OCI-LY7 (cell line): ENCODE results near the gene IL12RB2. TPM values are rescaled to one million over a fixed set of nuclear protein-coding genes. Genes with fewer than 3 reads are reported as not detected.

ENCODE experiments used
- BruUV-seq: library from RNA; stranded (reverse); fragments of 400-500 nt; replicated peaks from 2 replicates; lab custom pipeline; 2021; lab: Mats Ljungman, UMichigan
- CTCF ChIA-PET: fragments of 300-600 bp; sonication (Branson Sonifier 250); formaldehyde crosslinking; loops from one replicate; lab custom pipeline; 2022; ENCODE audit warnings: antibody characterized with exemption; ENCODE audit not compliant: unreplicated experiment; lab: Charles Lee
- POLR2A ChIA-PET: fragments of 300-600 bp; sonication (Branson Sonifier 250); formaldehyde crosslinking; loops from one replicate; lab custom pipeline; 2022; ENCODE audit warnings: antibody characterized with exemption; lab: Charles Lee
- DNase-seq: peaks from one replicate; pipeline ENCODE4 v3.0.0-alpha.2; 2015; ENCODE audit warnings: low spot score
- H2AFZ ChIP-seq: fragments of 200-600 bp; sonication (generic), shearing (Covaris generic); 2 replicates; pipeline ENCODE4 v1.6.1; 2014; ENCODE audit warnings: mild to moderate bottlenecking, antibody characterized with exemption, low read length, moderate library complexity
- H3K27ac ChIP-seq: fragments of 200-600 bp; sonication (generic); 2 replicates; pipeline ENCODE4 v1.5.1; 2014; ENCODE audit warnings: mixed run types, low read depth, mild to moderate bottlenecking, moderate library complexity, low read length, inconsistent platforms; ENCODE audit not compliant: poor library complexity, severe bottlenecking
- H3K36me3 ChIP-seq: fragments of 200-600 bp; sonication (generic); 2 replicates; pipeline ENCODE4 v1.6.1; 2014; ENCODE audit warnings: mild to moderate bottlenecking, antibody characterized with exemption, low read length, moderate library complexity, mixed read lengths; ENCODE audit not compliant: insufficient read depth
- H3K4me1 ChIP-seq: fragments of 200-600 bp; sonication (generic); 2 replicates; pipeline ENCODE4 v1.5.1; 2014; ENCODE audit warnings: mild to moderate bottlenecking, low read length; ENCODE audit not compliant: insufficient read depth, poor library complexity, severe bottlenecking
- H3K4me2 ChIP-seq: fragments of 200-600 bp; sonication (generic); 2 replicates; pipeline ENCODE4 v1.6.1; 2014; ENCODE audit warnings: mild to moderate bottlenecking, low read length
- H3K4me3 ChIP-seq: fragments of 200-600 bp; sonication (generic); 2 replicates; pipeline ENCODE4 v1.5.1; 2014; ENCODE audit warnings: mild to moderate bottlenecking, low read depth, low read length; ENCODE audit not compliant: poor library complexity, severe bottlenecking
- H3K79me2 ChIP-seq: fragments of 200-600 bp; sonication (generic); 2 replicates; pipeline ENCODE4 v1.6.1; 2016; ENCODE audit warnings: low read depth, mild to moderate bottlenecking, low read length, moderate library complexity, mixed read lengths; ENCODE audit not compliant: insufficient read depth
- H3K9me2 ChIP-seq: fragments of 200-600 bp; sonication (generic); 2 replicates; pipeline ENCODE4 v1.6.1; 2016; ENCODE audit warnings: mild to moderate bottlenecking, low read length, mixed read lengths; ENCODE audit not compliant: insufficient read depth
- H3K9me3 ChIP-seq: fragments of 200-600 bp; sonication (generic); 2 replicates; pipeline ENCODE4 v1.6.1; 2014; ENCODE audit warnings: mild to moderate bottlenecking, mixed run types, low read length, mixed read lengths
- H4K20me1 ChIP-seq: fragments of 200-600 bp; sonication (generic); 2 replicates; pipeline ENCODE4 v1.6.1; 2014; ENCODE audit warnings: mild to moderate bottlenecking, antibody characterized with exemption, low read length, moderate library complexity, mixed read lengths; ENCODE audit not compliant: insufficient read depth
- CTCF ChIP-seq: fragments of 200-600 bp; sonication (generic); conservative IDR thresholded peaks from 2 replicates; pipeline ENCODE4 v1.5.1; 2014; ENCODE audit warnings: mild to moderate bottlenecking, antibody characterized with exemption, low read length, moderate library complexity, mixed read lengths
- EZH2phosphoT487 ChIP-seq: fragments of 200-600 bp; sonication (generic); IDR thresholded peaks from 2 replicates; pipeline ENCODE4 v1.6.1; 2018; ENCODE audit warnings: low read depth, borderline replicate concordance, mild to moderate bottlenecking, mixed run types, antibody characterized with exemption, low read length, moderate library complexity, mixed read lengths
- intact Hi-C: fragments of 100-400 bp; cut with micrococcal nuclease; formaldehyde crosslinking; loops from one replicate; pipeline ENCODE4 v1.10.0; 2022; ENCODE audit not compliant: unreplicated experiment
- total RNA-seq, 2 experiments: library from RNA; depleted of rRNA in 1 of 2; stranded (reverse); fragments of >200 nt in 1 of 2; shearing (Covaris generic) in 1 of 2; gene quantifications; 2 replicates each; pipeline ENCODE4 v1.2.3, GENCODE V29; 2014 to 2022

The IL12RB2 gene
- total RNA-seq, 2 experiments from 2014 or later = not detected

- ChIA-PET POLR2A (interaction anchor here (0.7 to 3.6 kb wide), 9 partner anchors 9 to 1048 kb away, joined by 3 to 20 read pairs (median 5); no protein-coding TSS in a partner anchor), CTCF (no interaction called here)
- H3K4me1 ChIP-seq = peaks cover 38% of the 10 kb centered on the region
- intact Hi-C loops = loop anchor here (2.0 to 10.0 kb wide), 9 partner anchors 70 to 1156 kb away; partner anchors contain the start of genes GADD45A and SLC35D1
- H2AFZ ChIP-seq = peak within 1 kb of the TSS; percentile 95
- TF ChIP-seq EZH2phosphoT487 = no peak
- TF ChIP-seq CTCF = no peak; the same call in 1 of the 2 replicates
- peaks cover 44% of the 10 kb centered on the region for H3K36me3 ChIP-seq
- H3K27ac ChIP-seq = peak within 1 kb of the TSS; percentile 96
- peak; percentile 99 for DNase-seq
- no TSS peak for BruUV-seq
- no peaks in the 10 kb centered on the region for H3K9me2 ChIP-seq
- H3K4me3 ChIP-seq = peak within 1 kb of the TSS; percentile 99
- no peaks in the 10 kb centered on the region for H3K9me3 ChIP-seq
- peaks cover 68% of the 10 kb centered on the region for H3K79me2 ChIP-seq
- peak within 1 kb of the TSS; percentile 92 for H3K4me2 ChIP-seq
- H4K20me1 ChIP-seq = peaks cover 37% of the 10 kb centered on the region
Observed at GRCh38 chr1:67430358-67431155, 122.9 kb downstream of the IL12RB2 start, which contains the start of gene SERBP1. Gene SERBP1 (minus strand): TSS chr1:67430402. CDS start chr1:67430300, 102 bp downstream.

GRCh38 chr1:67431156-67431765 is 123.6 kb downstream of the IL12RB2 start:
- ChIA-PET CTCF (interaction anchor here (0.9 to 1.4 kb wide), 2 partner anchors 245 to 253 kb away, joined by 3 to 10 read pairs; partner anchors contain the start of gene GADD45A), POLR2A (interaction anchor here (0.7 to 3.6 kb wide), 17 partner anchors 8 to 1047 kb away, joined by 3 to 20 read pairs (median 5); partner anchors contain the start of gene MIER1)
- TSS peak; percentile 86 for BruUV-seq
- DNase-seq = peak; percentile 31
- Histone ChIP-seq H3K79me2 (peaks cover 61% of the 10 kb centered on the region), H3K9me3 (no peaks in the 10 kb centered on the region), H3K4me1 (peaks cover 34% of the 10 kb centered on the region), H3K4me3 (peak overlapping the region; percentile 99), H3K9me2 (no peaks in the 10 kb centered on the region), H2AFZ (peak overlapping the region; percentile 95), H3K4me2 (peak overlapping the region; percentile 92), H3K36me3 (peaks cover 36% of the 10 kb centered on the region), H4K20me1 (peaks cover 30% of the 10 kb centered on the region), H3K27ac (peak overlapping the region; percentile 96)
- intact Hi-C loops = loop anchor here (2.0 to 10.0 kb wide), 9 partner anchors 70 to 1156 kb away; partner anchors contain the start of genes GADD45A and SLC35D1
- TF ChIP-seq CTCF = no peak
- TF ChIP-seq EZH2phosphoT487 = no peak
